NCI-H2171 (cell line): ENCODE results near the gene FBXO36.

Source experiments
- DNase-seq: peaks from one replicate; lab custom pipeline; 2025; lab: John Stamatoyannopoulos, UW

FBXO36 gene

DNA sequence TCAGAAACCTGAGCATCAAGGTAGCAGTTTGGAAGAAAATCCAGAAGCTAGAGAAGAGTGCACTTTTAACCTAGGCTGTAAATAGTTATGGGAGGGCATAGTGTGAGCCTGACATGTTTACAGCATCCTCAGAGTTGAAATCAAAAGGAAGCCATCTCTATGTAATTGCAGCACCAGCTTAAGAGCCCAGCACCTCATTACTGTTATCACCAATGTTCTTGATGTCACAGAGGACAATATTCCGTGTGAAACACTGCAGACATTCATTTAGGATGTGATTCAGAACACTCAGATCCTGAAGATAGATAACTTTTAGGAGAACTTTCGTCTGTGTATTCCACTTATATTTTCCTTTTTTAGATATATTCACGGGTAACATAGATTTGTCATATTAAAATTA lies 48.1 kb downstream of the FBXO36 start:
- DNase-seq = no peak

GRCh38 chr2:229971298-229971790 lies 49.0 kb downstream of the FBXO36 start:
- DNase-seq = peak; percentile 11

- no peak for DNase-seq
These were observed 52.0 kb downstream of the FBXO36 start for GRCh38 chr2:229974266-229974665.

- DNase-seq = peak; percentile 2
These were observed 58.3 kb downstream of the FBXO36 start for GRCh38 chr2:229980431-229981184.

DNA sequence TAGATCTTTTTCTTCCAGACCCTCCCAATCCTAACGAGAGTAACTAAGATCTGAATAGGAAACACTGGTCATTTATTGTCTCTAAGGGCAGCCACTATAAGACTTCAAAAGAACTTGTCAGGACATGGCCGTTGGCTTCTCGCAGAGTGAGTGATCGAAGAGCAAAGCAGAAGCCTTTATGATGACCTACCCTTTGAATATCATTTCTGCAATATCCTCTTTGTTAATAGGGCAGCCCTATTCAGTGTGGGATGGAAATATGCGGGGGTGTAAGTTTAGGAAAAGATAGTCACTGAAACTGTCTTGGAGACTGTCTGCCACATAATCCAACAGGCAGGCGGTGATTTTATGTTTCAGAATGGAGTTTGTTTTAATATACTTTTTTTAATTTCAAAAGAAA lies 70.9 kb downstream of the FBXO36 start:
- DNase-seq = no peak

DNA sequence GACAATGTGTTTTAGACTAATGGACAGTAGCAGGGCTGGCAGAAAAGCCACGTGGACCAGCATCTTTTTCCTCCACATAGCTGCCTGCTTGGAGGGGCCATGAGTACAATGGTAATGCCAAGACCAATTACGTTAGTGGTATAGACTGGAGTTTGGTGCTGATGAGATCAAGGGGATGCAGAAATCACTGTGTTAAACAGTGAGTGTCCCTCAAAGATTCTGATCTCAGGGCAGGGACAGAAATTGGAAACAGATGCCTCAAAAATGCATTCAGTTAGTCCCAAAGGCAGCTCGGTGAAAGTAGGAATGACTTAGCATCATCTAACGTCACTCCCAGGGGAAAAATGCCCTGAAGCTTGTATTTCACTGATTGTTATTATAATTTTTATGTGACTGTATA lies 74.0 kb downstream of the FBXO36 start:
- no peak for DNase-seq

DNA sequence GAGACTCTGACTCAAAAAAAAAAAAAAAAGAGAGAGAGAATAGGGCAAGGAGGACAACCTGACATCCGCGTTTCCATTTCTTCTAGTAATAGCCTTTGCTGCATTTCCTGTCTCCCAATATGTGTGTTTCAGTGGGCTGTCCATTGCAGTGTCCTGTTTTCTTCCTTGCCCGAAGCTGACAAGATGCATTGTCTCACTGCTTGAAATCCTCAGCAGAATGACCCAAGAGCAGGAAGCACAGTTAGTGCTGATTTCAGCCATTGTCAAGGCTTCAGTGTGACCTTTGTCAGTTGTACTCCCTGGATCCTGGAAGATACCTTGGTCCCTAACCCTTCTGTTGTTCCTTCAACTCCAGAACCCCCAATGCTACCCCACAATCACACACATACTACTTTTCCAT lies 75.3 kb downstream of the FBXO36 start:
- no peak for DNase-seq

- DNase-seq = no peak
These were observed 78.0 kb downstream of the FBXO36 start for GRCh38 chr2:230000118-230000841.

GRCh38 chr2:230007931-230008707 lies 85.8 kb downstream of the FBXO36 start:
- no peak for DNase-seq

- no peak for DNase-seq
These were observed 86.4 kb downstream of the FBXO36 start for GRCh38 chr2:230008708-230009066.

GRCh38 chr2:230010501-230010900 lies 88.2 kb downstream of the FBXO36 start:
- no peak for DNase-seq

DNA sequence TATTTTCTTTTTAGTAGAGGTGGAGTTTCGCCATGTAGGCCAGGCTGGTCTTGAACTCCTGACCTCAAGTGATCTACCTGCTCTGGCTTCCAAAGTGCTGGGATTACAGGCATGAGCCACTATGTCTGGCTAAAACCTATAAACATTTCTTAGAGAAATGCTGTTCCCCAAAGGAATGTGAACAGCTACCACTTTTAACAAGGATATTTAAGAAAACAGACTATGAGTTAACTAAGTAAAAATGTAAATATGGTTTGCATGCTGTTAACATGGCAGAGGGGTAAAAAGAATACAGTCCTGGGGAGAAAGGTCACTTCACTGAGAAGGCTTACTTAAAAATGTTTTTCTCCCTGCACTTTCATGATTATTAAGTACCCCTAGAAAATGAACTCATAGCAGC lies 89.3 kb downstream of the FBXO36 start:
- DNase-seq = no peak

DNA sequence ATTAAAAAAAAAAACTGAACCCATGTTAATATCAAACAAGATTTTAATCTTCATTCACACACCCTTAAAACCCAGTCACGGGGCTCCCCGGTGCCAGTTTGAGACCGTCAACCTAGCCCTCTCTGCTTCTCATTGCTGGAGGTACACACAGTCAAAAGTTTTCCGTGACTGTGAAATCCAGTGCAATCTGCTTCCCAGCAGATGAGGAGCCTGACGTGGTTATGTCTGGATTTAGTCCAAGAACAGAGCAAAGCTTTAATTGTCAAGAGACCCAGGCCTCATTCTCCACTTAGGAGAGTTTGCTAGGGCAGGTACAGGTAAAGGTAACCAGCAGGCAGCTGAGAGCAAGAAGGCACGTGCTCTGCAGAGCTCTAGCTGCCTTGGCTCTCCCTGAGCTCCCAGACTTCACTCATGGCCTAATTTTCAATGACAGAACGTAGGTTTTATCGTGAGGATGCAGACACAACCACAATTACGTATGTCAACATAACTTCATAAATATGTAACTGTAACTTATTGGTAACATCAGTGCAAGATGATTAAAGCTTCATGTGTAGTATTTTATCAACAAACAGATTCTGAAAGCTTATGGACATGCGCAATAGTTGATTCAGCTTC lies 90.1 kb downstream of the FBXO36 start:
- DNase-seq = no peak

DNA sequence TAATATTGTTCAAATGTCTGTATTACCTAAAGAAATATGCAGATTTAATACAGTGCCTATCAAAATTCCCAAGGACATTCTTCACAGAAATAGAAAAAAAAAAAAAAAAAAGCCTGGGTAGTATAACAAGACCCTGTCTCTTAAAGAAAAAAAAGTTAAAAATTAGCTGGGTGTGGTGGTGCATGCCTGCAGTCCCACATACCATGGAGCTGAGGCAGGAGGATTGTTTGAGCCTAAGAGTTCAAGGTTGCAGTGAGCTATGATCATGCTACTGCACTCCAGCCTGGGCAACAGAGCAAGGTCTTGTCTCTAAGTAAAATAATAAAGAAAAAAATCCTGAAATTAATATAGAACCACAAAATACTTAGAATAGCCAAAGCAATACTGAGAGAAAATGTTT lies 94.5 kb downstream of the FBXO36 start:
- DNase-seq = no peak

DNA sequence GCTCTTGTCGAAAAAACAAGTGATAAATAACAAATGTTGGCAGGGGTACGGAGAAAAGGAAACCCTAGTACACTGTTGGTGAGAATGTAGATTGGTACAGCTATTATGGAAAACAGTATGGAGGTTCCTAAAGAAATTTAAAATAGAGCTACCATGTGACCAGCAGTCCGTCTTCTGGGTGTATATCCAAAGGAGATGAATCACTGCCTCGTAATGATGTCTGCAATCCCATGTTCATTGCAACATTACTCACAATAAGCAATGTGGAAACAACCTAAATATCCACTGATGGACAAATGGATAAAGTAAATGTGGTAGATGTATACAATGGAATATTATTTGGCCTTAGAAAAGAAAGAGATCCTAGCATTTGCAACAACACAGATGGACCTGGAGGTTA lies 95.8 kb downstream of the FBXO36 start:
- DNase-seq = no peak

DNA sequence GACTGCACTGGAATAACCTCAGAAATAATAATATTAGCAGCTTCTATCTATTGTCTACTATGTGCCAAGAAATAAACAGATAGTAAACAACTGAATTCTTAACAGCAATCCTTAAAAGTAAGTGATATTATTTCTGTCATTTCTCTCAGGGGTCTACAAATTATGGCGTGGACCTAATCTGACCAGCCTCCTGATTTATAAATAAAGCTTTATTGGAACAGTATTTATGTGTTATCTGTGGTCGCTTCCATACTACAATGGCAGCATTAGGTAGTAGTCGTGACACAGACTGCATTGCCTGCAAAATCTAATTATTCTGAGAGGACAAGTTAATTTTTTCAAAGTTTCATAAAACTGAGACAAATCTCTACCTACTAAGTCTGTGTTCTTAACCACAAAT lies 97.4 kb downstream of the FBXO36 start:
- no peak for DNase-seq

- DNase-seq = no peak
These were observed 101.0 kb downstream of the FBXO36 start for GRCh38 chr2:230023313-230023712.

GRCh38 chr2:230042195-230042594 lies 119.9 kb downstream of the FBXO36 start:
- DNase-seq = no peak

- DNase-seq = no peak
These were observed 120.7 kb downstream of the FBXO36 start for GRCh38 chr2:230043025-230043424.

GRCh38 chr2:230043461-230043860 lies 121.2 kb downstream of the FBXO36 start:
- DNase-seq = no peak

DNA sequence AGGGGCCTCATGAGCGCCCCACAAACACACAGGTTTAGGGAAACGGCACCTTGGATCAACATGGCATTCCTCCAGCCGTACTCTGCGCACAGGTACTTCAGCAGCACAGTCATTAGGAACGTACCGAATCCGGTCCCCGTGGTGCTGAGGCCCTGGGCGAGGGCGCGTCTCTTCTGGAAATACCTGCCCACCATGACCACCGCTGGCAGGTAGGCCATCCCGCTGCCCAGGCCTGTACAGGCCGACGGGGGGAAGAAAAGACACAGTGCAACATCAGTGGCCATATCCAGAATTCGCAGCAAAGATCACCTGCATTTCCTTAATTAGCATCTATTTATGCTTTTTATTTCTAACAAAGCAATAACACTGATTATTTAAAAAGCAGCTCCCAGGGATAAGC lies 124.2 kb downstream of the FBXO36 start:
- DNase-seq = no peak

- no peak for DNase-seq
These were observed 125.8 kb downstream of the FBXO36 start for GRCh38 chr2:230048010-230048671.
